ENCODE measurements around the gene APOO.

Gene APOO

GRCh38 chrX:23789386-23790154, 118.2 kb downstream of the APOO start:
- H3K36me3 ChIP-seq (ENCODE audit: control insufficient read depth, insufficient read depth, low read length): no peaks in the 10 kb centered on the region
- 94 to 97% methylated on average over 7 to 8 of the region's 8 CpGs for WGBS, 2 experiments

GRCh38 chrX:23788946-23789345, 118.8 kb downstream of the APOO start:
- Histone ChIP-seq H3K4me1 (ENCODE audit: control insufficient read depth, insufficient read depth, low read length) (no peaks in the 10 kb centered on the region), H3K27ac (ENCODE audit: insufficient read depth, low read depth, low read length, poor library complexity, severe bottlenecking) (no peak overlapping the region), H3K4me3 (ENCODE audit: insufficient read depth, low read depth, low read length) (no peak overlapping the region), H3K27me3 (ENCODE audit: control insufficient read depth, insufficient read depth, low read length, poor library complexity, severe bottlenecking) (no peaks in the 10 kb centered on the region), H3K9me3 (ENCODE audit: control insufficient read depth, low read length) (no peaks in the 10 kb centered on the region), H3K36me3 (ENCODE audit: control insufficient read depth, insufficient read depth, low read length) (no peaks in the 10 kb centered on the region)
- WGBS, 2 experiments: 88 to 94% methylated on average over 2 of the region's 4 CpGs

More at GRCh38 chrX:23789386-23790154, 118.2 kb downstream of the APOO start:
- Histone ChIP-seq H3K4me3 (ENCODE audit: insufficient read depth, low read depth, low read length) (no peak overlapping the region), H3K4me1 (ENCODE audit: control insufficient read depth, insufficient read depth, low read length) (no peaks in the 10 kb centered on the region), H3K27ac (ENCODE audit: insufficient read depth, low read depth, low read length, poor library complexity, severe bottlenecking) (no peak overlapping the region), H3K27me3 (ENCODE audit: control insufficient read depth, insufficient read depth, low read length, poor library complexity, severe bottlenecking) (no peaks in the 10 kb centered on the region), H3K9me3 (ENCODE audit: control insufficient read depth, low read length) (no peaks in the 10 kb centered on the region)

- no peaks in the 10 kb centered on the region for H3K4me1 ChIP-seq (ENCODE audit: control insufficient read depth, insufficient read depth, low read length)
These were observed 119.2 kb downstream of the APOO start for GRCh38 chrX:23788521-23788920.

GRCh38 chrX:23787745-23788118, 120.0 kb downstream of the APOO start:
- Histone ChIP-seq H3K4me1 (ENCODE audit: control insufficient read depth, insufficient read depth, low read length) (no peaks in the 10 kb centered on the region), H3K27ac (ENCODE audit: insufficient read depth, low read depth, low read length, poor library complexity, severe bottlenecking) (no peak overlapping the region), H3K4me3 (ENCODE audit: insufficient read depth, low read depth, low read length) (no peak overlapping the region), H3K9me3 (ENCODE audit: control insufficient read depth, low read length) (no peaks in the 10 kb centered on the region), H3K27me3 (ENCODE audit: control insufficient read depth, insufficient read depth, low read length, poor library complexity, severe bottlenecking) (no peaks in the 10 kb centered on the region), H3K36me3 (ENCODE audit: control insufficient read depth, insufficient read depth, low read length) (no peaks in the 10 kb centered on the region)
- WGBS, 2 experiments: 89 to 92% methylated on average over 1 of the region's 2 CpGs

More at GRCh38 chrX:23788521-23788920, 119.2 kb downstream of the APOO start:
- Histone ChIP-seq H3K27ac (ENCODE audit: insufficient read depth, low read depth, low read length, poor library complexity, severe bottlenecking) (no peak overlapping the region), H3K27me3 (ENCODE audit: control insufficient read depth, insufficient read depth, low read length, poor library complexity, severe bottlenecking) (no peaks in the 10 kb centered on the region), H3K9me3 (ENCODE audit: control insufficient read depth, low read length) (no peaks in the 10 kb centered on the region), H3K4me3 (ENCODE audit: insufficient read depth, low read depth, low read length) (no peak overlapping the region), H3K36me3 (ENCODE audit: control insufficient read depth, insufficient read depth, low read length) (no peaks in the 10 kb centered on the region)

GRCh38 chrX:23786268-23786815, 121.4 kb downstream of the APOO start:
- no peaks in the 10 kb centered on the region for H3K36me3 ChIP-seq (ENCODE audit: control insufficient read depth, insufficient read depth, low read length)
- H3K27me3 ChIP-seq (ENCODE audit: control insufficient read depth, insufficient read depth, low read length, poor library complexity, severe bottlenecking): no peaks in the 10 kb centered on the region
- H3K4me1 ChIP-seq (ENCODE audit: control insufficient read depth, insufficient read depth, low read length): no peaks in the 10 kb centered on the region
- no peak overlapping the region for H3K4me3 ChIP-seq (ENCODE audit: insufficient read depth, low read depth, low read length)
- H3K27ac ChIP-seq (ENCODE audit: insufficient read depth, low read depth, low read length, poor library complexity, severe bottlenecking): no peak overlapping the region
- no peaks in the 10 kb centered on the region for H3K9me3 ChIP-seq (ENCODE audit: control insufficient read depth, low read length)
- WGBS, 2 experiments: 83 to 86% methylated on average over 10 to 11 of the region's 11 CpGs

GRCh38 chrX:23785580-23785979, 122.2 kb downstream of the APOO start:
- Histone ChIP-seq H3K4me3 (ENCODE audit: insufficient read depth, low read depth, low read length) (no peak overlapping the region), H3K9me3 (ENCODE audit: control insufficient read depth, low read length) (no peaks in the 10 kb centered on the region)

GRCh38 chrX:23784470-23785331, 123.0 kb downstream of the APOO start:
- H3K27ac ChIP-seq (ENCODE audit: insufficient read depth, low read depth, low read length, poor library complexity, severe bottlenecking): no peak overlapping the region
- no peaks in the 10 kb centered on the region for H3K27me3 ChIP-seq (ENCODE audit: control insufficient read depth, insufficient read depth, low read length, poor library complexity, severe bottlenecking)
- no peaks in the 10 kb centered on the region for H3K9me3 ChIP-seq (ENCODE audit: control insufficient read depth, low read length)
- H3K36me3 ChIP-seq (ENCODE audit: control insufficient read depth, insufficient read depth, low read length): no peaks in the 10 kb centered on the region
- no peaks in the 10 kb centered on the region for H3K4me1 ChIP-seq (ENCODE audit: control insufficient read depth, insufficient read depth, low read length)
- H3K4me3 ChIP-seq (ENCODE audit: insufficient read depth, low read depth, low read length): no peak overlapping the region
- WGBS, 2 experiments: 87 to 91% methylated on average over 6 of the region's 8 CpGs

More at GRCh38 chrX:23785580-23785979, 122.2 kb downstream of the APOO start:
- Histone ChIP-seq H3K27ac (ENCODE audit: insufficient read depth, low read depth, low read length, poor library complexity, severe bottlenecking) (no peak overlapping the region), H3K4me1 (ENCODE audit: control insufficient read depth, insufficient read depth, low read length) (no peaks in the 10 kb centered on the region), H3K36me3 (ENCODE audit: control insufficient read depth, insufficient read depth, low read length) (no peaks in the 10 kb centered on the region), H3K27me3 (ENCODE audit: control insufficient read depth, insufficient read depth, low read length, poor library complexity, severe bottlenecking) (no peaks in the 10 kb centered on the region)
- WGBS, 2 experiments: 90% methylated on average over 2 of the region's 2 CpGs; no CpG with 5 or more reads in 1 of the 2 experiments

GRCh38 chrX:23783589-23784469, 123.9 kb downstream of the APOO start:
- Histone ChIP-seq H3K27ac (ENCODE audit: insufficient read depth, low read depth, low read length, poor library complexity, severe bottlenecking) (no peak overlapping the region), H3K36me3 (ENCODE audit: control insufficient read depth, insufficient read depth, low read length) (no peaks in the 10 kb centered on the region), H3K4me3 (ENCODE audit: insufficient read depth, low read depth, low read length) (peak overlapping the region; percentile 63), H3K9me3 (ENCODE audit: control insufficient read depth, low read length) (no peaks in the 10 kb centered on the region), H3K4me1 (ENCODE audit: control insufficient read depth, insufficient read depth, low read length) (no peaks in the 10 kb centered on the region), H3K27me3 (ENCODE audit: control insufficient read depth, insufficient read depth, low read length, poor library complexity, severe bottlenecking) (no peaks in the 10 kb centered on the region)
- 38 to 50% methylated on average over 14 to 16 of the region's 21 CpGs for WGBS, 2 experiments
